Upper lobe of left lung (tissue), 6 donors: ENCODE measurements around the gene KCTD17. TPM values are rescaled to one million over a fixed set of nuclear protein-coding genes. Genes with fewer than 3 reads are reported as not detected.

ENCODE experiments used
- ATAC-seq, 2 donors: fragments of 200-7000 bp; cut with Tn5 transposase; one replicate each; pipeline ENCODE4 v1.9.1; 2022; ENCODE audit warnings: mild to moderate bottlenecking in 2 of 2, moderate library complexity in 2 of 2; ENCODE audit not compliant: low FRiP score in 2 of 2
- DNase-seq, 2 donors: peaks; one replicate each; pipeline ENCODE4 v3.0.0-alpha.2; 2019 to 2020
- H3K27ac ChIP-seq, 4 donors: fragments of 200-600 bp; sonication (generic); one replicate each; pipeline ENCODE4 v1.5.1; 2016 to 2019
- H3K27me3 ChIP-seq, 4 donors: fragments of 200-600 bp; sonication (generic); one replicate each; pipeline ENCODE4 v1.5.1; 2017 to 2019
- H3K36me3 ChIP-seq, 4 donors: fragments of 200-600 bp; sonication (generic); one replicate each; pipeline ENCODE4 v1.5.1; 2016 to 2019
- H3K4me1 ChIP-seq, 4 donors: fragments of 200-600 bp; sonication (generic); one replicate each; pipeline ENCODE4 v1.5.1; 2018 to 2019
- H3K4me3 ChIP-seq, 4 donors: fragments of 200-600 bp; sonication (generic); one replicate each; pipeline ENCODE4 v1.5.1; 2017 to 2019; ENCODE audit warnings: mild to moderate bottlenecking in 2 of 4, moderate library complexity in 1 of 4
- H3K9me3 ChIP-seq, 4 donors: fragments of 200-600 bp; sonication (generic); one replicate each; pipeline ENCODE4 v1.5.1; 2018 to 2019
- CTCF ChIP-seq, 6 experiments: fragments of 450-650 bp in 4 of 6; fragments of 200-600 bp in 2 of 6; sonication (generic) in 2 of 6; IDR thresholded peaks; one replicate each; pipeline ENCODE4 v1.5.1; 2016 to 2019; ENCODE audit warnings: antibody characterized with exemption in 6 of 6
- EP300 ChIP-seq, 4 donors: sonication (generic); formaldehyde crosslinking; IDR thresholded peaks; one replicate each; pipeline ENCODE4 v1.5.1; 2017; ENCODE audit warnings: antibody characterized with exemption in 4 of 4, control low read depth in 2 of 4
- POLR2A ChIP-seq, 4 donors: fragments of 450-650 bp; IDR thresholded peaks; one replicate each; pipeline ENCODE4 v1.5.1; 2016 to 2017; ENCODE audit warnings: antibody characterized with exemption in 4 of 4, mild to moderate bottlenecking in 2 of 4
- POLR2AphosphoS5 ChIP-seq, 2 donors: sonication (generic); formaldehyde crosslinking; IDR thresholded peaks; one replicate each; pipeline ENCODE4 v1.5.1; 2017; ENCODE audit warnings: antibody characterized with exemption in 2 of 2
- WGBS, 2 donors: methylation state at CpG; one replicate each; pipeline ENCODE4 v1.1.5; 2017 to 2018; 5-methylcytosine and 5-hydroxymethylcytosine counted together
- total RNA-seq, 6 donors: library from RNA; depleted of rRNA in 4 of 6; stranded (reverse); fragments of >200 nt in 4 of 6; gene quantifications; one replicate each; pipeline versions ENCODE4 v1.1.0 to v1.2.1, GENCODE V29; 2016 to 2021
- donor health status: DM: no; HTN: no; CAD: no; lungs with moderate emphysema.
- donor health status: DM: no; HTN: yes; CAD: no; lungs with severe emphysema.

Gene KCTD17
- total RNA-seq, 6 donors from 2014 or later, result 9.0 to 30.4 (median 23.2) TPM

- Histone ChIP-seq H3K4me3 (no peak overlapping the region), H3K4me1 (peaks cover 44 to 69% (median 50%) of the 10 kb centered on the region in 4 donors), H3K27me3 (no peaks in the 10 kb centered on the region), H3K36me3 (peaks cover 3 to 39% (median 25%) of the 10 kb centered on the region in 4 donors), H3K27ac (peak overlapping the region in 3 of 4 donors; percentile 57 to 95 (median 57)), H3K9me3 (no peaks in the 10 kb centered on the region)
- 73 to 74% methylated on average over 10 to 16 of the region's 16 CpGs for WGBS, 2 donors
- DNase-seq, result peak; percentile 19 to 42
- no peak for ATAC-seq
- TF ChIP-seq POLR2AphosphoS5 (IDR thresholded peaks at IDR 0.05) (no peak), CTCF (IDR thresholded peaks at IDR 0.05) (no peak)
Observed at GRCh38 chr22:37022483-37023337, 28.8 kb upstream of the KCTD17 start.

GRCh38 chr22:37023743-37024338 lies 27.7 kb upstream of the KCTD17 start:
- peaks cover 3 to 46% (median 26%) of the 10 kb centered on the region in 4 donors for H3K36me3 ChIP-seq
- no peak for ATAC-seq
- no peak overlapping the region for H3K27ac ChIP-seq

GRCh38 chr22:37024339-37025157 lies 27.0 kb upstream of the KCTD17 start:
- WGBS, 2 donors, result 94 to 95% methylated on average over 68 to 71 of the region's 71 CpGs
- Histone ChIP-seq H3K4me1 (peaks cover 32 to 58% (median 38%) of the 10 kb centered on the region in 4 donors), H3K27me3 (no peaks in the 10 kb centered on the region), H3K4me3 (no peak overlapping the region), H3K9me3 (no peaks in the 10 kb centered on the region), H3K36me3 (peaks cover 3 to 53% (median 31%) of the 10 kb centered on the region in 4 donors), H3K27ac (peak overlapping the region in 2 of 4 donors; percentile 1 to 25)
- TF ChIP-seq POLR2A (IDR thresholded peaks at IDR 0.05), result no peak
- no peak for TF ChIP-seq POLR2AphosphoS5 (IDR thresholded peaks at IDR 0.05)
- no peak for ATAC-seq
- DNase-seq, result peak in 1 of 2 donors; percentile 80

More at GRCh38 chr22:37023743-37024338, 27.7 kb upstream of the KCTD17 start:
- Histone ChIP-seq H3K9me3 (no peaks in the 10 kb centered on the region), H3K27me3 (no peaks in the 10 kb centered on the region), H3K4me3 (no peak overlapping the region), H3K4me1 (peaks cover 34 to 58% (median 38%) of the 10 kb centered on the region in 4 donors)
- no peak for TF ChIP-seq POLR2AphosphoS5 (IDR thresholded peaks at IDR 0.05)
- 96 to 97% methylated on average over 30 to 34 of the region's 34 CpGs for WGBS, 2 donors
- DNase-seq, result no peak

GRCh38 chr22:37025500-37026070 lies 26.0 kb upstream of the KCTD17 start:
- TF ChIP-seq POLR2A (IDR thresholded peaks at IDR 0.05) (no peak), EP300 (IDR thresholded peaks at IDR 0.05) (no peak), POLR2AphosphoS5 (IDR thresholded peaks at IDR 0.05) (no peak), CTCF (IDR thresholded peaks at IDR 0.05) (no peak)
- H3K9me3 ChIP-seq, result no peaks in the 10 kb centered on the region
- DNase-seq (peak in 1 of 2 donors; percentile 37), ATAC-seq (peak in 1 of 2 donors; percentile 56)
- 81 to 89% methylated on average over 10 of the region's 10 CpGs for WGBS, 2 donors
- peak overlapping the region in 1 of 4 donors; percentile 1 for H3K27ac ChIP-seq
- peaks cover 29 to 53% (median 32%) of the 10 kb centered on the region in 4 donors for H3K4me1 ChIP-seq
- no peaks in the 10 kb centered on the region for H3K27me3 ChIP-seq
- H3K36me3 ChIP-seq, result peaks cover 3 to 62% (median 39%) of the 10 kb centered on the region in 4 donors
- H3K4me3 ChIP-seq, result no peak overlapping the region

GRCh38 chr22:37026325-37026724 lies 25.2 kb upstream of the KCTD17 start:
- no peak overlapping the region for H3K4me3 ChIP-seq
- TF ChIP-seq CTCF (IDR thresholded peaks at IDR 0.05) (no peak), POLR2AphosphoS5 (IDR thresholded peaks at IDR 0.05) (no peak), EP300 (IDR thresholded peaks at IDR 0.05) (no peak)
- ATAC-seq (no peak), DNase-seq (no peak)
- peaks cover 21 to 47% (median 25%) of the 10 kb centered on the region in 4 donors for H3K4me1 ChIP-seq
- peaks cover 3 to 66% (median 39%) of the 10 kb centered on the region in 4 donors for H3K36me3 ChIP-seq
- no peaks in the 10 kb centered on the region for H3K9me3 ChIP-seq
- H3K27ac ChIP-seq, result no peak overlapping the region
- no peaks in the 10 kb centered on the region for H3K27me3 ChIP-seq
- WGBS, 2 donors, result 92 to 97% methylated on average over 4 to 5 of the region's 5 CpGs
